Activated B cell treated with CpG ODN at 0.5 μM for 24 hours (primary cell): ENCODE measurements around the gene IRF2BP2. TPM values are rescaled to one million over a fixed set of nuclear protein-coding genes. Genes with fewer than 3 reads are reported as not detected.
"Not testable (repeated sequence)": the region's sequence is repeated elsewhere in the genome, so short reads cannot be mapped to it uniquely, and the experiment has no call there.

ENCODE experiments used
- ATAC-seq: fragments of 200-7000 bp; cut with Tn5 transposase; one replicate; pipeline ENCODE4 v1.10.0; 2021; ENCODE audit warnings: low read depth, mild to moderate bottlenecking, moderate library complexity
- CTCF ChIA-PET: fragments of 350-600 bp; sonication (Branson Sonifier 250); formaldehyde crosslinking; loops from one replicate; lab custom pipeline; 2021; ENCODE audit warnings: antibody characterized with exemption; lab: Charles Lee
- POLR2A ChIA-PET: fragments of 350-600 bp; sonication (Branson Sonifier 250); formaldehyde crosslinking; loops from one replicate; lab custom pipeline; 2021; ENCODE audit warnings: antibody characterized with exemption; lab: Charles Lee
- DNase-seq: peaks from one replicate; pipeline ENCODE4 v3.0.0; 2022
- H3K27ac Mint-ChIP-seq: one replicate; pipeline ENCODE4 v1.8.0; 2020; ENCODE audit warnings: mixed read lengths
- H3K27me3 Mint-ChIP-seq: one replicate; pipeline ENCODE4 v1.8.0; 2021; ENCODE audit warnings: mixed read lengths
- H3K36me3 Mint-ChIP-seq: one replicate; pipeline ENCODE4 v1.8.0; 2021; ENCODE audit warnings: low read depth, mixed read lengths
- H3K4me1 Mint-ChIP-seq: one replicate; pipeline ENCODE4 v1.8.0; 2021; ENCODE audit warnings: mixed read lengths
- H3K4me3 Mint-ChIP-seq: one replicate; pipeline ENCODE4 v1.8.0; 2020; ENCODE audit warnings: mild to moderate bottlenecking, mixed read lengths
- H3K9me3 Mint-ChIP-seq: one replicate; pipeline ENCODE4 v1.8.0; 2020; ENCODE audit warnings: mixed read lengths
- intact Hi-C: fragments of 100-400 bp; cut with micrococcal nuclease; formaldehyde crosslinking; loops from one replicate; pipeline ENCODE4 v1.15.1; 2024
- total RNA-seq: library from RNA; stranded (reverse); gene quantifications from 2 replicates; pipeline ENCODE4 v1.2.3, GENCODE V29; 2022
- TF ChIP-seq, protein P1 (sequence below): fragments of 200-600 bp; IDR thresholded peaks from one replicate; pipeline ENCODE4 v1.8.0; 2022; ENCODE audit warnings: antibody characterized with exemption, mild to moderate bottlenecking

Gene IRF2BP2
- total RNA-seq, 1 donor from 2014 or later: 121 TPM

DNA sequence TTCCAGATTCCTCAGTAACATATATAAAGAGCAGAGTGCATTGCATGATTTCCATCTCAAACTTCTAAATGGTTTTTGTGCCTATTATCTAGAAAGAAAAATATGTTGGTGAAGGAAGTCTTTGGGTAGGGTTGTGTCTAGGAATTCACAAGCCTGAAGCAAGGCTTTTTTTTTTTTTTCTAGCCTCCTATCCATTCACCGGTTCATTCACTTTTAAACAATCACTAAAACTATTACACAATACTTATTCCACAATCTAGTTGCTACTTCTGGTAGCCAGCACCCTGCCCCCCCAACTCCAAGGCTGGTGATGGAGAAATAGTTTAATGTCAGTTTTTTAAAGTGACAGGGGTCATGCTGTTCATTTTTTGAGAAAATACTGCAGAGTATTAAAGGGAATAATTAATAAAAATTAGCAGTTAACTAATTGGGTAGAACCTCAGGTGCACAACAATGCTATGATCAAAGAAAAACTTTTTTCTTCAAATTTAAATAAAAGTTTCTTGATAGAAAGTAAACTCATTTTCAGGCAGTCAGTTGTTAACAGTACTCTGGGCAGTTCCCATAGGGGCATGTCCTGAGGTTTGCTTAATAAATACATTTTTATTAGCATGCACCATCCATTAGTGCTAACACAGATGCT is 10.9 kb downstream of the IRF2BP2 start:
- TF ChIP-seq, protein P1, sequence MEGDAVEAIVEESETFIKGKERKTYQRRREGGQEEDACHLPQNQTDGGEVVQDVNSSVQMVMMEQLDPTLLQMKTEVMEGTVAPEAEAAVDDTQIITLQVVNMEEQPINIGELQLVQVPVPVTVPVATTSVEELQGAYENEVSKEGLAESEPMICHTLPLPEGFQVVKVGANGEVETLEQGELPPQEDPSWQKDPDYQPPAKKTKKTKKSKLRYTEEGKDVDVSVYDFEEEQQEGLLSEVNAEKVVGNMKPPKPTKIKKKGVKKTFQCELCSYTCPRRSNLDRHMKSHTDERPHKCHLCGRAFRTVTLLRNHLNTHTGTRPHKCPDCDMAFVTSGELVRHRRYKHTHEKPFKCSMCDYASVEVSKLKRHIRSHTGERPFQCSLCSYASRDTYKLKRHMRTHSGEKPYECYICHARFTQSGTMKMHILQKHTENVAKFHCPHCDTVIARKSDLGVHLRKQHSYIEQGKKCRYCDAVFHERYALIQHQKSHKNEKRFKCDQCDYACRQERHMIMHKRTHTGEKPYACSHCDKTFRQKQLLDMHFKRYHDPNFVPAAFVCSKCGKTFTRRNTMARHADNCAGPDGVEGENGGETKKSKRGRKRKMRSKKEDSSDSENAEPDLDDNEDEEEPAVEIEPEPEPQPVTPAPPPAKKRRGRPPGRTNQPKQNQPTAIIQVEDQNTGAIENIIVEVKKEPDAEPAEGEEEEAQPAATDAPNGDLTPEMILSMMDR: no peak
- intact Hi-C loops: loop anchor here (1.0 to 5.0 kb wide), 8 partner anchors 8 to 503 kb away; no protein-coding TSS in a partner anchor
- peak overlapping the region; percentile 86 for H3K4me3 Mint-ChIP-seq
- POLR2A ChIA-PET: interaction anchor here (0.6 to 7.0 kb wide), 23 partner anchors 12 to 703 kb away, joined by 3 to 148 read pairs (median 4); partner anchors contain the start of genes IRF2BP2 and TARBP1
- H3K27me3 Mint-ChIP-seq: no peaks in the 10 kb centered on the region
- H3K27ac Mint-ChIP-seq: peak overlapping the region; percentile 89
- DNase-seq: no peak
- H3K36me3 Mint-ChIP-seq: peaks cover 15% of the 10 kb centered on the region
- peaks cover 61% of the 10 kb centered on the region for H3K4me1 Mint-ChIP-seq
- CTCF ChIA-PET: interaction anchor here (0.6 to 3.1 kb wide), 11 partner anchors 15 to 485 kb away, joined by 3 to 33 read pairs (median 4); no protein-coding TSS in a partner anchor
- ATAC-seq: no peak
- no peaks in the 10 kb centered on the region for H3K9me3 Mint-ChIP-seq

DNA sequence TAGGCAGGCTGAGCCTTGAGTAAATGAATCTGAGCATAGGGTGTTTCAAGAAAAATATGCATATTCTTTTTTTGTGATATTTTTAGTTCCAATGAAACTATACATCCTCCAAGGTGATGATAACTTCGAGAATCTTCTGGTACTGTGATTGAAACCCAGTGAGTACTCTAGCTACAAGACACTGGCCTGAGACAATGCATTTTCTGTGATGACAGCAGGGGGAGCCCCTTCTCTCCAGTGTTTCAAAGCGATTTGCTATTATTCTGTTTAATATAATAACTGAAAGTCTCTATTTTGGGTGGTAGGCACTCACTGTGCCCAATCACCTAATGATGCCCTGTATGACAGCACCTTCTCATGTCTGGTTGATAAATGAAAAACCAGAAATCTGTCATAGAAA is 12.1 kb downstream of the IRF2BP2 start:
- POLR2A ChIA-PET: interaction anchor here (0.5 to 7.0 kb wide), 12 partner anchors 13 to 486 kb away, joined by 3 to 148 read pairs (median 4); partner anchors contain the start of gene IRF2BP2
- Mint-ChIP-seq H3K4me1 (peaks cover 50% of the 10 kb centered on the region), H3K9me3 (no peaks in the 10 kb centered on the region), H3K36me3 (peaks cover 8% of the 10 kb centered on the region), H3K27me3 (no peaks in the 10 kb centered on the region), H3K4me3 (no peak overlapping the region), H3K27ac (no peak overlapping the region)
- ATAC-seq: peak; percentile 13
- intact Hi-C loops: loop anchor here (1.0 to 5.0 kb wide), 5 partner anchors 15 to 504 kb away; no protein-coding TSS in a partner anchor
- CTCF ChIA-PET: interaction anchor here (0.5 to 3.1 kb wide), 15 partner anchors 12 to 492 kb away, joined by 3 to 33 read pairs (median 3); partner anchors contain the start of gene IRF2BP2
- peak; percentile 27 for DNase-seq
- TF ChIP-seq, protein P1: peak; percentile 35

DNA sequence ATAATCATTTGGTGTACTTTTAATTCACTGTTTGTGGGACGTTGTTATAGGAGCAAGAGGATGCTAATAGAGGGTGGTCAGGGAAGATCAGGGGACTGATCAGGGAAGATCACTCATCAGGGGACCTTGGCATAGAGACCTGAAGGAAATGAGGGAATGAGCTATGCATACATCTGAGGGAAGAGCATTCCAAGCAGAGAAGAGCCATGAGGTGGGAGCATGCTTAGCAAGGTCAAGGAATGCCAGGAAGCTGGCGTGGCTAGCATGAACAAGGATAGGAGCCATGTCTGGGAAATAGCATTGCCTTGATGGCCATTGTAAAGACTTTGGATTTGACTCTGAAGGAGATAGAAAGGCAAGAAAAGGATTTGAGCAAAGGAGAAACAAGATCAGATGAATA is 14.1 kb downstream of the IRF2BP2 start:
- Mint-ChIP-seq H3K4me1 (peaks cover 30% of the 10 kb centered on the region), H3K4me3 (no peak overlapping the region)
- intact Hi-C loops: loop anchor here (5.0 kb wide), 2 partner anchors 331 to 506 kb away; no protein-coding TSS in a partner anchor

DNA sequence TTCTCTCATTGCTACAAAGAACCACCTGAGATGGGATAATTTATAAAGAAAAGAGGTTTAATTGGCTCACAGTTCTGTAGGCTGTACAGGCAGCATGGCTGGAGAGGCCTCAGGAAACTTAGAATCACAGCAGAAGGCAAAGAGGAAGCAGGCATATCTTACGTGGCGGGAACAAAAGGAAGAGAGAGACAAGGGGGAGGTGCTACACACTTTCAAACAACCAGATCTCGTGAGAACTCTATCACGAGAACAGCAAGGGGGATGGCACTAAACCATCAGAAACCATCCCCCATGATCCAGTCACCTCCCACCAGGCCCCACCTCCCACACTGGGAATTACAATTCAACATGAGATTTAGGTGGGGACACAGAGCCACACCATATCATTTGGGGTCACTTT is 15.4 kb downstream of the IRF2BP2 start:
- DNase-seq, intact Hi-C loops, H3K9me3 Mint-ChIP-seq, H3K27me3 Mint-ChIP-seq, POLR2A ChIA-PET, H3K4me3 Mint-ChIP-seq, H3K36me3 Mint-ChIP-seq, H3K27ac Mint-ChIP-seq, ATAC-seq: not testable (repeated sequence)
- peaks cover 20% of the 10 kb centered on the region for H3K4me1 Mint-ChIP-seq
- CTCF ChIA-PET: interaction anchor here (1.0 kb wide), 1 partner anchor 500 kb away, joined by 3 read pairs; no protein-coding TSS in a partner anchor

More for the DNA sequence above, 14.1 kb downstream of the IRF2BP2 start:
- DNase-seq (no peak), ATAC-seq (no peak)
- Mint-ChIP-seq H3K9me3 (no peaks in the 10 kb centered on the region), H3K27me3 (no peaks in the 10 kb centered on the region), H3K27ac (no peak overlapping the region), H3K36me3 (no peaks in the 10 kb centered on the region)
- TF ChIP-seq, protein P1: no peak
- POLR2A ChIA-PET: interaction anchor here (0.6 to 1.1 kb wide), 2 partner anchors 172 to 485 kb away, joined by 4 to 7 read pairs; no protein-coding TSS in a partner anchor
- CTCF ChIA-PET: interaction anchor here (1.4 kb wide), 1 partner anchor 488 kb away, joined by 5 read pairs; no protein-coding TSS in a partner anchor

DNA sequence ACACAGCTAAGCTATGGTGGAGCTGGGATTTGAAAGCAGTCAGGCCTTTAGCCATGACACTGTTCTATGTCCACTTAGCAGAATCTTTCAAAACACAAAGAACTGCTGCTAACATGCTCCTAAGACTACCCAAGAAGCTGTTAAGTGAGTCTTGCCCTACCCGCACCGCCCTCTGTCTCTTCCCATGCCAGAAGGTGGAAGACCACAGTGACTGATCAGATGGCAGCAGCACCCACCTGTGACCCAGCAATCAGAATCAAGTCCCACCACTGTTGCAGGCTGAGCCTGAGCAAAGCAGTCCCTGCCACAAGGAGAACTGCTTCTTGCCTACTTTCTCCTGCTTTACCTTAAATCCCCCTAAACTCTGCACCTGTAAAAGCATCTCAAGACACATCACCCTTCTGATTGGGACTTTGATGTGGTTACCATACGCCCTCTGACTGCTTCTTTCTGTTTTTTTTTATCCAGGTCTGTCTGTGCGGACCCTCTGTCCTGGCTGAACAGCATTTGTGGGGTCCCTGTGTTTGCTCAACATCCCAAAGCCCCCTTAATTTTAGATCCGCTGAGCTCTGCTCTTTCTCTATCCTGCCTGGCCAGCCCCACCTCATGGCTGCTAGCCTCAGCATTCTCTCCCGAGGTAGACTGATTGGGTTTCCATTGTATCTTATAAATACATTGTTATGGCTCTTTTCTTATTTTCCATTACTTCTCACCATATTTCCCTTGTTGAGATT is 16.0 kb downstream of the IRF2BP2 start:
- ATAC-seq: no peak
- no peak for DNase-seq
- CTCF ChIA-PET: interaction anchor here (1.0 kb wide), 1 partner anchor 501 kb away, joined by 3 read pairs; no protein-coding TSS in a partner anchor
- H3K4me3 Mint-ChIP-seq: no peak overlapping the region
- POLR2A ChIA-PET: interaction anchor here (0.7 kb wide), 1 partner anchor 347 kb away, joined by 4 read pairs; no protein-coding TSS in a partner anchor
- no peaks in the 10 kb centered on the region for H3K36me3 Mint-ChIP-seq
- H3K27ac Mint-ChIP-seq: no peak overlapping the region
- TF ChIP-seq, protein P1: no peak
- H3K27me3 Mint-ChIP-seq: no peaks in the 10 kb centered on the region
- peaks cover 13% of the 10 kb centered on the region for H3K4me1 Mint-ChIP-seq
- no peaks in the 10 kb centered on the region for H3K9me3 Mint-ChIP-seq
- intact Hi-C loops: loop anchor here (2.0 kb wide), 1 partner anchor 49 kb away; no protein-coding TSS in a partner anchor
